ENCODE data around the gene PHF21B.
"Not testable (repeated sequence)": the region's sequence is repeated elsewhere in the genome, so short reads cannot be mapped to it uniquely, and the experiment has no call there.

Gene PHF21B

DNA sequence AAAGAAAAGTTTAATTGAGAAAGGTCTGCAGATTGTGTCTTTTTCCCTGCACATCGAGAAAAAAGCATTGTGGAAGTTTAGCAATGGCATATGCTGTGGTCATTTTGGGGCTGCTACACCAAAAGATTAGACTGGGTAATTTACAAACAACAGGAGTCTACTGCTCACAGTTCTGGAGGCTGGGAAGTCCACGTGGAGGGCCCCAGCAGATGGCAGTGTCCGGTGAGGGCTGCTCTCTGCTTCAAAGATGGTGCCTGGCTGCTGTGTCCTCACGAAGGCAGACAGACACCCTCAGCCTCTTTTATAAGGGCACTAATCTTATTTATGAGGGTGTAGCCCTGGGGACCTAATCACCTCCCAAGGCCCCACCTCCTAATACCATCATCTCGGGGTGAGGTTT is 21.1 kb downstream of the PHF21B start:
- no peak for DNase-seq

DNA sequence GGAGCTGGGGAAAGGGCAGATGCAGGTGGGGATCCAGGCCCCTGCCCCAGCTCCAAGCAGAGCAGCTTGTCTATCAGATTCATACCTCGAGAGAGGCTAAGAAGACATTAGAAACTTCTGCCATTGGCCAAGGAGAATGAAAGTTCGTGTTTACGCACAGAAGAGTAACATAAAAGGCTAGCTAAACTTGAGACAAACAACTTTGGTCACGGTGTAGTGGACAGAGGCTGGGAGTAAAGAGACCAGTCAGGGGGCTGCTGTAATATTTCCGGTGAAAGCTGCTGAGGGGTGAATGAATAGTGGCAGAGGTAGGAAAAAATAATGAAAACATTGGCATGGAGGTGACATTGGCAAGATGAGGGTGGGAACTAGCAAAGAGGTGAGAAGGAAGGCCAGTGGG is 22.9 kb downstream of the PHF21B start:
- no peak for DNase-seq

DNA sequence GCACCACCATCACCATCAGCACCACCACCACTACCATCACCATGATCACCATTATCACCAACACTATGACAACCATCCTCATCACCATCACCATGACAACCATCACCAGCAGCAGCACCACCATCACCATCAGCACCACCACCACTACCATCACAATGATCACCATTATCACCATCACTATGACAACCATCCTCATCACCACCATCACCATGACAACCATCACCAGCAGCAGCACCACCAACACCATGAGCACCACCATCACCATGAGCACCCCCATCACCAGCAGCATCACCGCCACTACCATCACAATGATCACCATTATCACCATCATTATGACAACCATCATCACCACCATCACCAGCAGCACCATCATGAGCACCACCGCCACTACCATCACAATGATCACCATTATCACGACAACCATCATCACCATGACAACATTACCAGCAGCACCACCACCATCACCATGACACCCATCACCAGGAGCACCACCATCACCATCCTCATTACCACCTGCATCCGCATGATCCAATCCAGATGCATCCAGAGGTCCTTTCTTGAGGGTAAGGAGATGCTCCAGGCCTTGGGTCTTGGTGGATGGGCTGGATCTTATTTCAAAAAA is 23.8 kb downstream of the PHF21B start:
- DNase-seq: no peak

DNA sequence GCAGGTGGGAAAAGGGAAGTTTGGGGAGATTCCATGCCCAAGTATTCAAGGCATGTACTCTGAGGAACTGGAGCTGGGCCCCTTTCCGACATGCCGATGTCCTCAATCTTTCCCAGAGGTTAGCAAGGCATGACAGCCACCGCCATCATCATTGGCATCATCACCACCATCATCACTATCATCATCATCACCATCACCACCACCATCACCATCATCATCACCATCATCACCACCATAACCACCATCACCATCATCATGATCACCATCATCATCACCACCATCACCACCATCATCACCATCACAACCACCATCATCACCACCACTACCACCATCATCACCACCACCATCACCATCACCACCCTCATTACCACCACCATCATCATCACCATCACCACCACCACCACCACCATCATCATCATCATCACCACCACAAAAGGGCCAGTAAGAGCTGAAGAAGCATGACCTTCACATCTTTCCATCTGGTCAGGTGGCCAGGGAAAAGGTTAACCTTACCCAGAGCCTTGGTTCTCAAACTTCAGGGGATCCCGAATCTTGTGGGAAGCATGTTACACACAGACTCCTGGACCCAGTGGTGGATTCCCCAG is 25.8 kb downstream of the PHF21B start:
- no peak for DNase-seq

DNA sequence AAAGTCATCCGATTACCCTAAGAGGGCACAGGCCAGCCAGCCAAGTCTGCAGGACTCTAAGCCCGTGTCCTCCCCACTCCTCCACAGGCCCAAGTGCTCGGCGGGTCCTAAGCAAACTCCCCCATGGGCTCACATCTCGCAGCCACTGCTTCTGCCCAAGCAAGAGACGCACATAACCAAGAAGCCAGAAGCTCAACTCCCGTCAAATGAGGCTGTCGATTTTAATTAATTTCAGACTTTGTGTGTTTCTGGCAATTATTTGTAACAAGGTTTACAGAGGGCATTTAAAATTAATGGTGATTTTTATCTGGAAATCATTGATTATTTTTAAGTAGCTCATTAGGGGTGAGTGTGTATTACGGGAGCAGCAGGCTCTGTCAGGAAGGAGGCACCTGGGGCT is 27.4 kb downstream of the PHF21B start:
- no peak for DNase-seq

DNA sequence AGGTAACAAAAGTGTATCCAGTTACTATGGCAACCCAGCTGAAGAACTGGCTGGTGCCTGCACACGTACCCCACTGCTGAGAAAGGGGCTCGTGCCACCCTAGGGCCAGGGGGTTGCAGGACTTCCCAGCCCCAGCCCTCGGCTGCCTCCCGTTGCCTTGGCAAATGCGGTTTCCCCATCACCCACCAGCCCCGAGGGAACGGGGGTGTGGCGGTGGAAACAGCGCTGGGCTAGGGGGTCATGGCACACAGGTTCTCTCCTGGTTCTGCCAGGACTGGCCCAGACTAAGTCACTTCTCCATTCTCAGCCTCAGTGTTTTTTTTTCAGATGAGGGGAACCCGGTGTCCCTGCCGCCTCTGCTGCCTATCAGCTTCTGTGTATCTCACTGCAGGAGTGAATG is 27.9 kb downstream of the PHF21B start:
- no peak for DNase-seq

DNA sequence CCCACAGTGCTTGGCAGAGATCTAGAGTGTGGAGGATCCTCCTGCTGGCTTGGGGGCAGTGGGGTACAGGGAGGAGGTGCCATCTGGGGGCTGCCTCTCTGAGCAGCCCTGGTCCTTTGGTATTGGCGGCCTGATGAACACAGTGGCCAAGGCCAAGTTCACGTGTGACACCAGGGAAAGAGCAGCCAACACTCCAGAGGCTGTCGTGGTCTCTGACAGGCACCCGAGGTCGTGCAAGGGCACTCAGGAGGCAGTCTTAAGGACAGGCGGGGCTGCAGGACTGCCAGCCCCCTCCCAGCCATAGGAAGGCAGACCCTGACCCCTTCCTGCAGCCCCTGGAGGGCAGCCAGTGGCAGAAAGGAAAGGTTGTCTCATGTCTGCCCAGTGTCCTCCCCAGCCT is 30.7 kb downstream of the PHF21B start:
- no peak for DNase-seq

DNA sequence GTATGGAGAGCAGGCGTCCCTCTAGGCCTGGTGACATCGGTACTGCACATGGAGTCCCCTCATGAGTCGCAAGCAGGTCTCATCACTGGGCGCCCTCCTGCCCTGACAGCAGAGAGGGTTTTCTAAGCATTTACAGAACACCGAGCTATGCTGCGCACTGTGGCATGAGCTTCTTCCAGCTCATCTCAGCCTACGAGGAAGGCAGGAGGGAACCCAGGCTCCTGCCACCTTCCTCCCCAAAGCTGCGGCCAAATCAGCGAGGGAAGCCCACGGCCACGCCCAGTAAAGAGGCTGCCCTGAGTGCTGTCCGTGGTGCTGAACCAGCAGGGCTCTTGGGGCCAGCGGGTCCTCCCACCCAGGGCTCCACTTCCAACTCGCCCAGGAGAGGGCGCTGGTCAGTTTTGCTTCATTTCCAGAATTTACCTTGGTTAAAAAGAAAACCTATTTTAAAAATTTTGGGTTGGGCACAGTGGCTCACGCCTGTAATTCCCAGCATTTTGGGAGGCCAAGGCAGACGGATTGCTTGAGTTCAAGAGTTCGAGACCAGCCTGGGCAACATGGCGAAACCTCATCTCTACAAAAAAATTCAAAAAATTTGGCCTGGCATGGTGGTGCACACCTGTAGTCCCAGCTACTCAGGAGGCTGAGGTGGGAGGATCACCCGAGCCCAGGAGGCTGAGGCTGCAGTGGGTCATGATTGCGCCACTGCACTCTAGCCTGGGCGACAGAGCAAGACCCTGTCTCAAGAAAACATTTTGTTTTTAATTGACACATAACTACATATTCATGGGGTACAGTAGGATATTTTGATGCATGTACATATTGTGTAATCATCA is 34.2 kb downstream of the PHF21B start:
- DNase-seq: peak; percentile 55

DNA sequence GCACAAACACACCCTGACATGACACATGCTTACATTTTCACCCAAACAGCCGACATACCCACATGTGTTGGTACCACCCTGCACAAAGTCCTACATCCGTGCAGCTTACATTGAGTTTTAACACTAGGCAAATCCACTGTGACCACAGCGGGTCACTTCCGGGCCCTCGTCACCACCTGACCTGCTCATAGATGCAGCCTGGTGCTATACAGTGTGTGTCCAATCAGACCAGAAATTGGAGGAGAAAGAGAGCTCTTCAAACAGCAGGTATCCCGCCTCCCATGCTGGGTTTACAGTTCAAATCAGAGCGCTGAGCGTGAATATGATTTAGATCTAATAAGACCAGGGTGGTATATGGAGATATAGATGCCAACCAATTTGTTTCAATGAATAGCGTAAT is 35.4 kb downstream of the PHF21B start:
- DNase-seq: no peak

DNA sequence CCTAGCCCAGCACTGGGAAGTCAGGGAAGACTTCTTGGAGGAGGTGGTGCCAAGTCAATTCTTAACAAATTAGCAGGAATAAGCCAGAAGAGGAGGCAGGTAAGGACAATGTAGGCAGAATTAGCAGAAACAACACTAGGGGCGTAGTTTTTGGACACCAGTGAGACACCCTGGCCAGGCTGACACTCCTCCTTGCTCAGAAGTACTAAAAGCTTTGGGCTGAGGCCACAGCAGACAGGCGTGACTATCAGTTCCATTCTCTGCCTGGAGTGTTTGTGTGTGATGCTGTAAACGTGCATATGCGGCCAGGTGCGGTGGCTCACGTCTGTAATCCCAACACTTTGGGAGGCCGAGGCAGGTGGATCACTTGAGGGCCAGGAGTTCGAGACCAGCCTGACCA is 36.0 kb downstream of the PHF21B start:
- no peak for DNase-seq

DNA sequence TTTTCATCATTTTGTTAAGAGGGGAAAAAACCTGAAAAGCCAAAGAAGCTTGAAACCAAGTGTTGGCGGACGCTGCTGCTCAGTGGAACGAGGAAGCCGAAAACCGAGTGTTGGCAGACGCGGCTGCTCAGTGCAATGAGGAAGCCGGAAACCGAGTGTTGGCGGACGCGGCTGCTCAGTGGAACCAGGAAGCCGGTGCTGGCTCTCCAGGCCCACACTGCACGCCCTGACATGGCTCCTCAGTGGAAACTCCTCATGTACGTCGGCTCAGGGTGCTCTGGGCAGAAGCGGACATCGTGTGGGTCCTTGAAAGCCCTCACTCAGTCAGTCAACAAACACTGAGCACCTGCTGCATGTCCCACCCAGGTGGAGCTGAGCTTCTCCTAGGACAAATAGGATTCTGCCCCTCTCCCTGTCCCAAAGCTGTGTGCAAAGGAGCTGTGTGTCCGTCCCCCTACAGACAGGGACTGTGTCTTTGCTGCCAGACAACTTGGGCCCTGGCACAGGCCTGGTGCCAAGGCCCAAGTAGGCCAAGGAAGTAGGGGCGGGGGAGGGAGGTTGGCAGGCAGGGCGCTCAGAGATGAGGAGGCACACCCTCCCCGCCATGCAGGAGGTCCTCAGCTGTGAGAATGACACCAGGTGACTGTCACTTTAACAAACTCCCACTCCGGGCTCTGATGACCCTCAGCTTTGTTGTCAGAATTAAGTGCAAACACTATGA is 37.3 kb downstream of the PHF21B start:
- DNase-seq: peak; percentile 7

DNA sequence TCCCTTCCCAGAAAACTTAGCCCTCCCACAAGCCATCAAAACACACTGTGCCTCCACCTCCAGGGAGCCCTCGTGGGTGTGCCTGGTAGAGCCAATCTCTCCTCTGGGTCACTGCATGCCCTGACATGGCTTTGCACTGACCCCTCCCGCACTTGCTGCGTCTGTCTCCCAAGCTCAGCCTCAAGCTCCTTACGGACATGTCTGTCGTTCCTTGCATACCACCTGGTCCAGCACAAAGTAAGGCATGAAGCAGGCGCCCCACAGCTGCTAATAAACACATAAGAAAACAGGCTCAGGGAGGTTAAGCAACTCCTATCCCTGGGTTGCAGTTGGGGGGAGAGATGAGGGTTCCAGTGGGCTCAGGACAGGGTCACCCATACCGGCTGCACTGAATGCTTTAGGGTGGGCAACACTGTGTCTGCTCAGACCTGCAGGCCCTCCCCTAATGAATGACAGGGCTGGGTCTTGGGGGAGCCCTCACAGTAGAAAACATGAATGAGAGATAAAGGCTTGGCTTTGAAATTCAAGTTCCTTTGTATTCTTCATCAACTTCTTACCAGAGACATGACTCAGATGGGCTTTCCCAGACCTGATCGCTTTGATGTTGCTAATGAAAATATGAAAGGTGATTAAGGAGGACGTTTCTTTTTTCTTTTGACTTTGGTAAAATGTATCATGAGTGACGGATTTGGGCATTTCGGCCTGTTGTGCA is 38.0 kb downstream of the PHF21B start:
- DNase-seq: no peak

DNA sequence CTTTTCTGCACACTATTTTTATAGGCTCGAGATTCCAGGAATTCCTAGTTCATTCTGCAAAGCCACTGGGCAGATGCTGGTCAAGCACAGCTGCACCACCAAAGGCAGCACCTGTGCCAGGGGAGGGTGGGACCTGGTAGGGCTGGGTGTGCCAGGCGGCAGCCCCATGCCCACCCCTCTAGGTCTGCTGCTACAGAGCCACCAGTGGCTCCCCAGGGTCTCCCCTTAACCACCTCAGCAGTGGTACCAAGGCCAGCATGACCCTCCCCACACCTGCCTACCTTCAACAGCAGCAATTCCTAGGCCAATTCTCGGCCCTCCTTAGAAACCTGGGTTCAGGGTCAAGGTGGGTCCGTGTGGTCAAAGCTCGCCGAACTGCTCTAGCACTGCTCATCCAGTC is 39.5 kb downstream of the PHF21B start:
- DNase-seq: no peak

DNA sequence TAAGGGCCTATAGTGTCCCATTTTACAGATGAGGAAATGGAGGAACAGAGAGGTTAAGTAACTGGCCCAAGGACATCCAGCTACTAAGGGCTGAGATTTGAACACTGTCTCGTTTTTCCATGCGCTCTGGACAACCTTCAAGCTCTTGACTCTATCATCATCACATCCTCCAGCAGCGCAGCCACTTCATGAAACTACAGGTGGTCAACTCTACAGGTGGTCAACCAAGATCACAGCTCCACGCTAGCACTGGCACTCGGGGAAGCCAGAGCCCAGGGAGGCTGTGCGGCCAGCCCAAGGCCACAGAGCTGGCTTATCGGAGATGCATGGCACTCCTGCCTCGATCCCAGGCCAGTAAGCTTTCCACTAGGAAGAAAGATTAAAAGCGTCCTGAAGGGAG is 40.0 kb downstream of the PHF21B start:
- DNase-seq: no peak

DNA sequence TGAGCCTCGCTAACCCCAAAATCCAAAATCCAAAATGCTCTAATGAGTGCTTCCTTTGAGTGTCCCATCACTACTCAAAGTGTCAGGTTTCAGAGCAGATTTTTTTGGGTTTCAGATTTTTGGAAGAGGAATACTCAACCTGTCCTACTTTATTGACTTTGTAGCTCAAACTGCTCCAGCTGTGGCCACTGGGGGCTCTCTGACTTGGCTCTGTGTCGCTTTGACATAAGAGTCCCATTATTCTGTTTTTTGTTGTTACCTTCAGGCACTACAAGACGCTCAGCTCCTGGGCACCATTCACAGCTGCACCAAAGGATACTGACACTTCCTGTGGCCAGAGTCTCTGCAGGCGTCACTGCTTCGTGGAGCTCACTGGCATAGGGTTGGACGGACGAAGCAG is 41.1 kb downstream of the PHF21B start:
- DNase-seq: no peak

DNA sequence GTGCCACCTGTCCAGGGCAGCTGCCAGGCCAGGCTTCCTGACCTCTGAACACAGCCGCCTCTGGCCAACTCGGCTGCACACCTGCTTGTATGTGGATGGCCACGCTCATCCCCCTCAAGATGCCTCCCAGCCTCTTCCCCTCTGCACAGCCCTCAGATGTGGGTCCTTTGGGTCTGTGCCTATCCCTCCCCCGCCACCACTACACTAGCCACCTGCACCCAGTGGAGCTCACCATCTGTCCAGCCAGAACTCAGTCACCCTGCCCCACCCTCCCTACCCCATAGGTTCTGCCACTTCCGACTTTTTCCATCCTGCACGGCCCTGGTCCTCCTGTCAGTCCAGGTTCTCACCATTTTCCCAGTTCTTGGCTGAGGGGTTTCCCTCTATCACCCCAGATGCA is 44.6 kb downstream of the PHF21B start:
- no peak for DNase-seq

DNA sequence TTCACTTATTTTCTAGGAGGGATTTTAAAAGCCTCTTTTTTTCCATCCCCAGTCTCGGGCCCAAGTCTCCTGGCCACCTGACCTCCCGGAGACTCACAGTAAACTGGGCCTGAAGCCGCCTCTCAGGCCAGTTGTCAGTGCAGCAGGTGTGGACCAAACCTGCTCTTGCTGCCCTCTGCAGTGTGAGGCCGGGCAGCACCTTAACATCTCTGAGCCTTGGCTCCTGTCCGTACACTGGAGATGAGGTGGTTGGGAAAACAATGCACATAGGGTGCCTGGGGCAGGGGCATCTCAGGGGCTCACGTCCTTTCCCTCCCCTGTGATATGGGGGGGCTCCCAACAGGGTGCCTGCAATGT is 45.1 kb downstream of the PHF21B start:
- no peak for DNase-seq

DNA sequence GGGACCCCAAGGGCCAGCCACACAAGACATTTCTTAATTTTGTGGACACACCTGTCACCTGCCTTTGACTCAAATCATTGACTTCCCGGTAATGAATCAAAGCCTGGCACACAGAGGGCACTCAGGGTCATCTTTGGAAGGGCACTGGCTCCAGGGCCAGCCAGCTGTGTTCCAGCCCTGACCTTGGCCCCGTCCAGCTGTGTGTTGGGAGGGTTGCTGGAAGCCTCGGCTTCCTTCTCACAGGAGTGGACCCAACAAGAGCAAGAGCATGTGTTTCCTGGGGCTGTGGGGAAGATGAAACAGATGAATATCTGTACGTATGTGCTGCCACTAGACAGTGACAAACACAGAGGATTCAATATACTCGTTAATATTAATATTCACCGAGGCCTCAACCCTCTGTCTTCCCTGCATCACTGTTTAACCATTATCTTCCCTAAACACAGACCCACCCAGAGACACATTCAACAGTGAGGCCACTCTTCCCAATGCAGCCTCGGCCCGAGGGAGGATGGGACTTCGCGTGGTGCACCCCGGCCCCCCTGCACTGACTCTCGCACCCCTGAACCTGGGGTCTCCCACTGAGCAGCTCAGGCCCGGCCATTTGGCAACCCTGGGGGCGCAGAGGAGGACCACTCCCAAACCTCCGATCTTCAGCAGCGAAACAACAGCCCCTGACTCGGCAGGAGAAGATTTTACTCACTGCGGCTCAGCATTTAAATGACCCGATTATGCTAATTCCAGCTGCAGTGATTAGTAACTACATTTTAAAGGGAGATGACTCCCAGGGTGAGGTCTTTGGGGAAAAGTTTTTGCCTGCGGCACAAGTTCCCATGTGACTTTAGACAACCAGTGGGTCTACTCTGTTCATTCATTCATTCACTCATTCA is 45.7 kb downstream of the PHF21B start:
- DNase-seq: no peak

DNA sequence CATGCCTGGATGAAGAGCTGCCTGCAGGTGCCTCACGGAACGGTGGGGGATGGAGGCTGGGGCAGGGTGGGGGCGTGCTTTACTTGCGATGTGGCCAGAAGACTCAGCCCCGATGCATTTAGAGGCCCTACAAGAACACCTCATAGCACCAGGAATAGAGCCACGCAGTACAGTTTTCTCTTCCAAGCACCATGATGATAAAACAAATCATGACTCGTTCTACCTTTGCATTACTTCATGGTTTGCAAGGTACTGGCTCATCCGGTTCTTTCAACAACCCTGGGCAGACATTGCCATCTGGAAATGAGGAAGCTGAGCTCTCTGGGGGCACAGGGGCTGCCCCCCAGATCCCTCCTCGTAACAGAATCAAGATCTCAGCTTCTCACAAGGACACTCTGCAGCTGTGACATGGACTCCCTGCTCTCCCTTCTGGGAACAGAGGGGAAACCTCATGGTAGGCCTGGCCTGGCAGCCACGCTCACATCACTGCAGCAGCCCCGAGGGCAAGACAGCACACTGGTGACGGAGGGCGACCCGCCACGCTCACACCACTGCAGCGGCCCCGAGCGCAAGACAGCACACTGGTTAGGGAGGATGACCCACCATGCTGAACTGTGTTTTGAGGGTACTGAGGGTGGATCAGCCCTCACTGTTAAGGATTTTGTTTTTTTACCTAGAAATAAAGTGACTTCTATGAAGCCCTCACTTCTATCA is 46.9 kb downstream of the PHF21B start:
- no peak for DNase-seq

DNA sequence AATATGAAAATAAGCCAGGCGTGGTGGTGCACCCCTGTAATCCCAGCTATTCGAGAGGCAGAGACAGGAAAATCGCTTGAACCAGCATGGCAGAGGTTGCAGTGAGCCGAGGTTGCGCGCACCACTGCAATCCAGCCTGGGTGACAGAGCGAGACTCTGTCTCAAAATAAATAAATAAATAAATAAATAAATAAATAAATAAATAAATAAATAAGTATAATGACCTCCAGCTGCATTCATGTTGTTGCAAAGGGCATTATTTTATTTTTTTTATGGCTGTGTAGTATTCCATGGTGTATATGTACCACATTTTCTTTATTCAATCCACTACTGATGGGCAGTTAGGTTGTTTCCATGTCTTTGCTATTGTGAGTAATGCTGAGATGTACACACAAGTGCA is 48.1 kb downstream of the PHF21B start:
- not testable (repeated sequence) for DNase-seq

Data from stimulated activated CD4-positive, alpha-beta T cell treated with anti-CD3 and anti-CD28 coated beads, Interleukin-12 subunit alpha, Interleukin-12 subunit beta, amount 100 ng/mL, for 4 hours (primary cell).